Kidney epithelial cell (primary cell): ENCODE measurements around the gene ITIH5. TPM values are rescaled to one million over a fixed set of nuclear protein-coding genes. Genes with fewer than 3 reads are reported as not detected.

ENCODE experiments used
- DNase-seq: peaks from one replicate; pipeline ENCODE4 v3.0.0-alpha.2; 2010; ENCODE audit warnings: low read depth
- H3K27me3 ChIP-seq: 2 replicates; pipeline ENCODE4 v1.6.0; 2011; ENCODE audit warnings: low read length; ENCODE audit not compliant: control insufficient read depth, insufficient read depth
- H3K36me3 ChIP-seq: 2 replicates; pipeline ENCODE4 v1.5.1; 2011; ENCODE audit warnings: low read length; ENCODE audit not compliant: control insufficient read depth, insufficient read depth
- H3K4me3 ChIP-seq: 2 replicates; pipeline ENCODE4 v1.5.1; 2011; ENCODE audit warnings: low read depth, mild to moderate bottlenecking, control low read depth, low read length
- total RNA-seq: library from RNA; depleted of rRNA; stranded (reverse); fragments of >200 nt; gene quantifications from 2 replicates; pipeline ENCODE4 v1.2.3, GENCODE V29; 2015
- TF ChIP-seq, protein P1 (sequence below): IDR thresholded peaks from 2 replicates; pipeline ENCODE4 v1.5.1; 2011; ENCODE audit warnings: mild to moderate bottlenecking, moderate library complexity, low read length, control low read depth, inconsistent platforms; ENCODE audit not compliant: insufficient read depth, poor library complexity, severe bottlenecking

The ITIH5 gene
- total RNA-seq, 1 donor from 2014 or later, result 1.5 TPM

DNA sequence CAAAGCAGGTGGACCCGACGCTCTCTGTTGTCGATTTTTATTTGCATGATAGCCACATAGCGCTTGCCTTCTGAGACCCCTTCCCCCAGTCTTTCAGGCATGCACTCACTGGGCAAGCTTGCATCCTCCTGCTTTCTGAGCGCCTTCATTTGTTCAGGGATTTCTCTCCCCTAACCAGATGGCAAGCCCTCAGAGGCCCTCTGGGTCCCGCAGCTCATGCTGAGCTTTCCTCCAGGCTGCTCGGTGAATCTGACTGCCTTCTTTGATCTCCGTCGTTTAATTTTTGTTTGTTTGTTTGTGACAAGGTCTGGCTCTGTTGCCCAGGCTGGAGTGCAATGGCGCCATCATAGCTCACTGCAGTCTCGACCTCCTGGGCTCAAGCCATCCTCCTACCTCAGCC is 58.8 kb downstream of the ITIH5 start:
- Histone ChIP-seq H3K4me3 (no peak overlapping the region), H3K36me3 (no peaks in the 10 kb centered on the region), H3K27me3 (no peaks in the 10 kb centered on the region)
- TF ChIP-seq, protein P1, sequence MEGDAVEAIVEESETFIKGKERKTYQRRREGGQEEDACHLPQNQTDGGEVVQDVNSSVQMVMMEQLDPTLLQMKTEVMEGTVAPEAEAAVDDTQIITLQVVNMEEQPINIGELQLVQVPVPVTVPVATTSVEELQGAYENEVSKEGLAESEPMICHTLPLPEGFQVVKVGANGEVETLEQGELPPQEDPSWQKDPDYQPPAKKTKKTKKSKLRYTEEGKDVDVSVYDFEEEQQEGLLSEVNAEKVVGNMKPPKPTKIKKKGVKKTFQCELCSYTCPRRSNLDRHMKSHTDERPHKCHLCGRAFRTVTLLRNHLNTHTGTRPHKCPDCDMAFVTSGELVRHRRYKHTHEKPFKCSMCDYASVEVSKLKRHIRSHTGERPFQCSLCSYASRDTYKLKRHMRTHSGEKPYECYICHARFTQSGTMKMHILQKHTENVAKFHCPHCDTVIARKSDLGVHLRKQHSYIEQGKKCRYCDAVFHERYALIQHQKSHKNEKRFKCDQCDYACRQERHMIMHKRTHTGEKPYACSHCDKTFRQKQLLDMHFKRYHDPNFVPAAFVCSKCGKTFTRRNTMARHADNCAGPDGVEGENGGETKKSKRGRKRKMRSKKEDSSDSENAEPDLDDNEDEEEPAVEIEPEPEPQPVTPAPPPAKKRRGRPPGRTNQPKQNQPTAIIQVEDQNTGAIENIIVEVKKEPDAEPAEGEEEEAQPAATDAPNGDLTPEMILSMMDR, result no peak
- DNase-seq, result no peak

DNA sequence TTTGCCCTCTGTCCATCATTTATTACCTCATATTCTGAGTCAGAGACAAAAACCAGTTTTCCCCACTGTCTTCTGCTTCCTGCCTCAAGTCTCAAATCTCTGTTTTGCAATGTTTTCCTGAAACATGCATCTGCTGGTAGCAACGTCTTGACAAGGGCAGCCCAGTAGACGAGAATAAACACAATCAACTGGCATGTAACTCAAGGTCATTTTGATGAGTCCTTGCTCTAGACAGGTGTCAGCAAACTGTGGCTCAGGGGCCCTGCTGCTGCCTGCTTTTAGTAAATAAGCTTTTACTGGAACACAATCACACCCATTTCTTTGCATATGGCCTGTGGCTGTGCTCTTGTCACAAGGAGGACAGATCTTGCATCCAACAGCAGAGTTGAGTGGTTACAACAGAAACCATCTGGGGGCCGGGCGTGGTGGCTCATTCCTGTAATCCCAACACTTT is 59.8 kb downstream of the ITIH5 start:
- Histone ChIP-seq H3K27me3 (no peaks in the 10 kb centered on the region), H3K36me3 (no peaks in the 10 kb centered on the region), H3K4me3 (no peak overlapping the region)
- DNase-seq, result no peak
- TF ChIP-seq, protein P1, result no peak

DNA sequence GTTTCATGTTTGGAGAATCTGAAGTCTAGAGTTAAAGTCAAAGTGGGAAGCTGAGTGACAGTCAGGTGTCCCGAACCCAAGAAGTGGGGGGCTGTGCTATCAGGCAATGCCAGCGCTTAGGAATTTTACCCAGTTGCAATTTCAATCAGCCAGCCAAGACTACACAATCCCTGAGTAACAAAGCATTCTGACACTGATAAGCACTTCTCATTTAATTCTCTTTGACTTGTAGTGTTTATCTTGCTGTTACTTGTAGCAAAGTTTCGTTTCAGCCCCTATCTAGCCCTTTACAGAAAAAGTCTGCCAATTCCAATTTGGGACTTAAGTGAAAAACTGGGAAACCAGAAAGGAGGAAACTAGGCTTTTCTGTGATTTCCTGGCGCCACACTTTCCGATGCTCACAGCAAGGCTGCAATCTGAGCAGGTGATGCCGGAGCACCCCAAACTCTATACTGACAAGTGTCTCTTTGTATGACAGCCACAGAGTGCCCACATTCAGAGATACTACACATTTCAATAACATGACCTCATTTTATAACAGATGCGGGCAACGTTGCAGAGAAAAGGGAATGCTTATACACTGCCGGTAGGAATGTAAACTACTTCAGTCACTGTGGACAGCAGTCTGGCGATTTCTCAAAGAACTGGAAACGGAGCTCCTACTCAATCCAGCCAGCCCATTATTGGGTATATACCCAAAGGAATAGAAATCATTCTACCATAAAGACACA is 61.0 kb downstream of the ITIH5 start:
- Histone ChIP-seq H3K4me3 (no peak overlapping the region), H3K27me3 (no peaks in the 10 kb centered on the region), H3K36me3 (no peaks in the 10 kb centered on the region)
- DNase-seq, result no peak
- TF ChIP-seq, protein P1, result no peak

DNA sequence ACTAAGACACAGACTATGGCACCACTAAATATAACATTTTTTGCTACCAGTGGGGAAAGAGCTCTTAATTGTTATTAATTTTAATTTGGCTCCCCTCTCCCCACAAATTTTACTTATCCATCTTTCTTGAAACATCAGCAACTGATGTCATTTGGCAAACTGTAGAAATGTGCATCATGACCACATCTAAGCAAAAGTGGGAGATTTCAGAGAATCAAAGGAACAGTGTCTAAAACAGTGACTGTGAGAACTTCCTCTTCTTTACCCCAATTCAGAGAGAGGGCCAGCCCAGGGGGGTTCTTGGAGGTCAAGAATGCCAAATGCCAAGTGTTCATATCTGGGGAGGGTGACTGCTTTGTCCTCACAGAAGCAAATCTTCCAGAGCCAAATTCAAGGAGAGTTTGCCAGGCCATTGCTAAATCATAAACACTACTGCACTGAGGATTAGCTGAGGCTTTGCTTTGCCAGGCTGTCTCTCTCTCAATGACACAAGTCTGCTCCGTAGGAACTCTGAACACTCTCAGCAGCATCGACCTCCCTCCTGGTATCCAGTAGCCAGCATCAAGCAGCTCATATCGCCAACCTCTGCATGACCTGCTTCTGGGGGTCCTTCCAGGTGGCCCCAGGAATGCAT is 65.6 kb downstream of the ITIH5 start:
- TF ChIP-seq, protein P1, result no peak

DNA sequence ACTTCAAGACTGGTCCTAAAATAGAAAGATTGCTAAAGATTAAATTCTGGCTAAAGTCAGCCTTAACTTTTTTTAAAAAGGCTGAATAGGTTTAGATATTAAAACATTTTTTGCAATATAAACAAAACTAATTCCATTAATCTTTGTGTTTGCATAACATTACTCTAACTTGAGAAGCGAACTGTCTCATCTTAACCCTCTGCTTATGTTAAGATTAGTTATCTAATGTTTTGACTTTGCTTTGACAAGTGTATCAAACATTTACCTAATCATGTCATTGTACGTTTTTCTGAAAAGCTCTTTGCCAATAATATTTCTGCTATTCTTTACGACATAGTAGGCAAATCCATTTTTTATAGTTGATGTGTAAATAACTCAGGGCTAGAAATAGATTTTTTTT is 68.0 kb downstream of the ITIH5 start:
- TF ChIP-seq, protein P1, result no peak
- Histone ChIP-seq H3K4me3 (no peak overlapping the region), H3K36me3 (no peaks in the 10 kb centered on the region), H3K27me3 (no peaks in the 10 kb centered on the region)
- DNase-seq, result no peak

More for the DNA sequence above, 65.6 kb downstream of the ITIH5 start:
- DNase-seq, result no peak
- Histone ChIP-seq H3K27me3 (no peaks in the 10 kb centered on the region), H3K4me3 (no peak overlapping the region), H3K36me3 (no peaks in the 10 kb centered on the region)

DNA sequence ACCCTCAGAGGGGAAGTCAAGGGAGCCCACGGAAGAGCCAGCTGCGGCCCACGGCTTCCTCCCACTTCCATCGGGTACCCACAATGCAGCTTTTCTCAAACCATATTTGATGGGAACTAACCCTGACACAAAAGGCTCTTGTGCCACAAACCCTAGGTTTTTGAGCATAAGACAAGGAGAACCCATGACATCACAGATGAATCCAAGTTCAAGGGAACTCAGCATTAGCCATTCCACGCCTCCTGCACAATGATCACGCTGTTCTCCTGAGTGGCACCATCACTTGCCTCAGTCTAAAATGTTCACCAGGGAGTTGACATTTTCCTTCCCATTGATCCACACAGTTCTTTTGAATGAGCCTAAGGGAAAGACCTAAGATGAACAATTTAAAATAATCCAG is 70.4 kb downstream of the ITIH5 start:
- TF ChIP-seq, protein P1, result no peak
- no peaks in the 10 kb centered on the region for H3K36me3 ChIP-seq
- DNase-seq, result no peak
- no peak overlapping the region for H3K4me3 ChIP-seq
- H3K27me3 ChIP-seq, result no peaks in the 10 kb centered on the region
